Measurements from ENCODE around the gene PPP1R13L. TPM values are rescaled to one million over a fixed set of nuclear protein-coding genes. Genes with fewer than 3 reads are reported as not detected.

Gene PPP1R13L
- total RNA-seq, 2 donors from 2014 or later: 34.1 to 35.0 TPM

GRCh38 chr19:45382426-45382825 lies 22.4 kb downstream of the PPP1R13L start:
- DNase-seq (no peak), ATAC-seq (no peak)
- intact Hi-C loops (cut with DNase I, micrococcal nuclease): no loop called here

GRCh38 chr19:45380107-45380506 lies 24.8 kb downstream of the PPP1R13L start:
- ATAC-seq (no peak), DNase-seq (no peak)
- intact Hi-C loops (cut with DNase I, micrococcal nuclease): no loop called here

- DNase-seq (no peak), ATAC-seq (no peak)
- intact Hi-C loops (cut with DNase I, micrococcal nuclease): no loop called here
These were observed 28.7 kb downstream of the PPP1R13L start for GRCh38 chr19:45376045-45376724.

GRCh38 chr19:45370410-45371204 lies 34.3 kb downstream of the PPP1R13L start, which contains the start of gene ERCC2:
ERCC2 (minus strand) TSS chr19:45370573; CDS start chr19:45370540, 33 bp downstream.
- ATAC-seq (peak; percentile 98), DNase-seq (peak; percentile 99)
- intact Hi-C loops (cut with DNase I, micrococcal nuclease): no loop called here

GRCh38 chr19:45368737-45369340 lies 36.0 kb downstream of the PPP1R13L start:
- intact Hi-C loops (cut with DNase I, micrococcal nuclease): no loop called here
- ATAC-seq (no peak), DNase-seq (no peak)

GRCh38 chr19:45368127-45368526 lies 36.7 kb downstream of the PPP1R13L start:
- ATAC-seq (no peak), DNase-seq (no peak)
- intact Hi-C loops (cut with DNase I, micrococcal nuclease): no loop called here

- no peak for DNase-seq
- intact Hi-C loops (cut with DNase I, micrococcal nuclease): no loop called here
- no peak for ATAC-seq
These were observed 40.2 kb downstream of the PPP1R13L start for GRCh38 chr19:45364696-45365095.

GRCh38 chr19:45363861-45364459 lies 40.9 kb downstream of the PPP1R13L start:
- intact Hi-C loops (cut with DNase I, micrococcal nuclease): no loop called here
- no peak for DNase-seq

GRCh38 chr19:45362291-45362690 lies 42.6 kb downstream of the PPP1R13L start:
- intact Hi-C loops (cut with DNase I, micrococcal nuclease): no loop called here
- ATAC-seq: no peak

More at GRCh38 chr19:45363861-45364459, 40.9 kb downstream of the PPP1R13L start:
- no peak for ATAC-seq

GRCh38 chr19:45361608-45362007 lies 43.3 kb downstream of the PPP1R13L start:
- no peak for DNase-seq
- intact Hi-C loops (cut with DNase I, micrococcal nuclease): no loop called here
- no peak for ATAC-seq

More at GRCh38 chr19:45362291-45362690, 42.6 kb downstream of the PPP1R13L start:
- DNase-seq: no peak

GRCh38 chr19:45358213-45358792 lies 46.6 kb downstream of the PPP1R13L start:
- DNase-seq: no peak
- intact Hi-C loops (cut with DNase I, micrococcal nuclease): no loop called here

GRCh38 chr19:45357445-45357783 lies 47.5 kb downstream of the PPP1R13L start:
- DNase-seq: no peak
- no peak for ATAC-seq
- intact Hi-C loops (cut with DNase I, micrococcal nuclease): no loop called here

More at GRCh38 chr19:45358213-45358792, 46.6 kb downstream of the PPP1R13L start:
- ATAC-seq: no peak

GRCh38 chr19:45356760-45357444 lies 48.0 kb downstream of the PPP1R13L start:
- no peak for ATAC-seq
- no peak for DNase-seq
- intact Hi-C loops (cut with DNase I, micrococcal nuclease): no loop called here

GRCh38 chr19:45355910-45356309 lies 49.0 kb downstream of the PPP1R13L start:
- DNase-seq: no peak
- ATAC-seq: no peak
- intact Hi-C loops (cut with DNase I, micrococcal nuclease): no loop called here

- intact Hi-C loops (cut with DNase I, micrococcal nuclease): no loop called here
- ATAC-seq (no peak), DNase-seq (no peak)
These were observed 49.5 kb downstream of the PPP1R13L start for GRCh38 chr19:45355402-45355801.

- no peak for DNase-seq
- intact Hi-C loops (cut with DNase I, micrococcal nuclease): no loop called here
- no peak for ATAC-seq
These were observed 50.5 kb downstream of the PPP1R13L start for GRCh38 chr19:45354241-45354842.

- ATAC-seq: no peak
- intact Hi-C loops (cut with DNase I, micrococcal nuclease): no loop called here
- no peak for DNase-seq
These were observed 51.7 kb downstream of the PPP1R13L start for GRCh38 chr19:45352914-45353796.

All from left colon (tissue), 2 donors.